Activated T-cell treated with anti-CD3 and anti-CD28 coated beads, Interleukin-2, amount 50 U/mL, for 4 hours (primary cell): Measurements from ENCODE around the gene PCSK6. TPM values are rescaled to one million over a fixed set of nuclear protein-coding genes. Genes with fewer than 3 reads are reported as not detected.
"Not testable (repeated sequence)": the region's sequence is repeated elsewhere in the genome, so short reads cannot be mapped to it uniquely, and the experiment has no call there.

ENCODE experiments used
- ATAC-seq, 2 donors: fragments of 200-7000 bp; cut with Tn5 transposase; one replicate each; pipeline ENCODE4 v1.10.0; 2021
- DNase-seq: peaks from one replicate; pipeline ENCODE4 v3.0.0-alpha.2; 2020
- H3K27me3 Mint-ChIP-seq: one replicate; pipeline ENCODE4 v1.8.0; 2021; ENCODE audit warnings: low read depth, mixed read lengths
- H3K36me3 Mint-ChIP-seq: one replicate; pipeline ENCODE4 v1.8.0; 2022; ENCODE audit warnings: mixed read lengths; ENCODE audit not compliant: insufficient read depth
- H3K4me1 Mint-ChIP-seq: one replicate; pipeline ENCODE4 v1.8.0; 2021; ENCODE audit warnings: low read depth, mixed read lengths
- H3K4me3 Mint-ChIP-seq: one replicate; pipeline ENCODE4 v1.8.0; 2021; ENCODE audit warnings: mild to moderate bottlenecking, moderate library complexity, mixed read lengths
- H3K9me3 Mint-ChIP-seq: one replicate; pipeline ENCODE4 v1.8.0; 2021; ENCODE audit warnings: mixed read lengths
- total RNA-seq, 3 donors: library from RNA; stranded (reverse); gene quantifications; one replicate each; pipeline ENCODE4 v1.2.1, GENCODE V29; 2021

PCSK6 gene
- total RNA-seq, 3 donors from 2014 or later: 0.53 to 0.83 (median 0.65) TPM

DNA sequence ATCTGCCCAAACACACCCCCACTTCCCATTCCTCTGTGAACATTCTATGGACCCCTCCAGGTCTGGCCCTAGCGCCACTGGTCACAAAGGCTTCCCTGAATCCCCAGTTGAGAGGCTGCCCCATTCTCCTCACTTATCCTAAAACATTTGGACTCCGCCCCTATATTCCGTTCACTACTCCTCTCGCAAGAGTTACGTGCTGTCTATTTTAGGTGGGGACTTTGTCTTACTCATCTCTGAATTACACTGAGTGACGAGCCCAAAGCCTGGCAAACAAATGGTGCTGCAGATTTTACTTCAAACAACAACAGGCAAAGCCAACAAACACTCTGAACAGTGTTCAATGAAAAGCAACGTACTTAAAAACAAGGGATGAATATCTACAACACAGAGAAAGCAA is 14.5 kb downstream of the PCSK6 start:
- Mint-ChIP-seq H3K4me3 (no peak overlapping the region), H3K36me3 (no peaks in the 10 kb centered on the region), H3K9me3 (no peaks in the 10 kb centered on the region), H3K27me3 (peaks cover 15% of the 10 kb centered on the region), H3K4me1 (no peaks in the 10 kb centered on the region)
- ATAC-seq: no peak
- no peak for DNase-seq

- no peak for DNase-seq
- H3K4me1 Mint-ChIP-seq: no peaks in the 10 kb centered on the region
- no peaks in the 10 kb centered on the region for H3K36me3 Mint-ChIP-seq
- peaks cover 19% of the 10 kb centered on the region for H3K27me3 Mint-ChIP-seq
- ATAC-seq: no peak
- no peaks in the 10 kb centered on the region for H3K9me3 Mint-ChIP-seq
- H3K4me3 Mint-ChIP-seq: no peak overlapping the region
Observed at GRCh38 chr15:101474233-101474632, 15.3 kb downstream of the PCSK6 start.

- Mint-ChIP-seq H3K4me3 (no peak overlapping the region), H3K4me1 (no peaks in the 10 kb centered on the region), H3K9me3 (no peaks in the 10 kb centered on the region), H3K36me3 (no peaks in the 10 kb centered on the region), H3K27me3 (peaks cover 22% of the 10 kb centered on the region)
- ATAC-seq: no peak
- no peak for DNase-seq
Observed at GRCh38 chr15:101472033-101472432, 17.5 kb downstream of the PCSK6 start.

DNA sequence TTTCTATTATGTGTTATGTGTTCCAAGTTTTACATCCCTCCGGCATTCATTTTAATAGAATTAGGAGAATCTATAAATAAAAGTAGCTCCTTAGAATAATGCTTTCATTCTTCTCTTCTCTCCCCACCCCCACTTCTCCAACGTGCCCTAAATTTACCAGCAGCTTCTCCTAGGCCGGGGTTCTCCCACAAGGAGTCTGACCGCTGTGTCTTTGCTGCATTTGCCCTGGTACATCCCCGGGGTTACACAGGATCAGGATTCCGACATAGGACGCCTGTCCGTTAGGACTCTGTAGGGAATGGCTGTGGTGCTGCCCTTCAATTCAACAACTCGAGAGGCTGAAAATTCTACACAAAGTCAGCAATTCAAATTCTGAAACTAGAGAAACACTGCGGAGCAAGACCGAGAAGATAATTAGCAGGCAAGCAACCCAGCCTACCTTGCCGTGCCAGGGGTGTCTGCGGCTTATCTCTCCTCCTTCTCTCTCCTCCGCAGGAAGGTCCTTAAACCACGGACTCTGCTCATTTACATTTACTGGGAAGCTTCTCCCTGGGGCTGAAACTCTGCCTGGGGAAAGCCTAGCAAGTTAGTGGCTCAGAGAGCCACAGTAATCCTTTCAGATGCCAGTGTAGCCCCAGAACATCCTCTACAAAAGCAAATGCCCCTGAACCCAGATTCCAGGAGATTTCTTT is 18.8 kb downstream of the PCSK6 start:
- DNase-seq: no peak
- no peaks in the 10 kb centered on the region for H3K9me3 Mint-ChIP-seq
- no peak for ATAC-seq
- no peaks in the 10 kb centered on the region for H3K36me3 Mint-ChIP-seq
- H3K4me1 Mint-ChIP-seq: no peaks in the 10 kb centered on the region
- H3K27me3 Mint-ChIP-seq: peaks cover 22% of the 10 kb centered on the region
- H3K4me3 Mint-ChIP-seq: no peak overlapping the region

DNA sequence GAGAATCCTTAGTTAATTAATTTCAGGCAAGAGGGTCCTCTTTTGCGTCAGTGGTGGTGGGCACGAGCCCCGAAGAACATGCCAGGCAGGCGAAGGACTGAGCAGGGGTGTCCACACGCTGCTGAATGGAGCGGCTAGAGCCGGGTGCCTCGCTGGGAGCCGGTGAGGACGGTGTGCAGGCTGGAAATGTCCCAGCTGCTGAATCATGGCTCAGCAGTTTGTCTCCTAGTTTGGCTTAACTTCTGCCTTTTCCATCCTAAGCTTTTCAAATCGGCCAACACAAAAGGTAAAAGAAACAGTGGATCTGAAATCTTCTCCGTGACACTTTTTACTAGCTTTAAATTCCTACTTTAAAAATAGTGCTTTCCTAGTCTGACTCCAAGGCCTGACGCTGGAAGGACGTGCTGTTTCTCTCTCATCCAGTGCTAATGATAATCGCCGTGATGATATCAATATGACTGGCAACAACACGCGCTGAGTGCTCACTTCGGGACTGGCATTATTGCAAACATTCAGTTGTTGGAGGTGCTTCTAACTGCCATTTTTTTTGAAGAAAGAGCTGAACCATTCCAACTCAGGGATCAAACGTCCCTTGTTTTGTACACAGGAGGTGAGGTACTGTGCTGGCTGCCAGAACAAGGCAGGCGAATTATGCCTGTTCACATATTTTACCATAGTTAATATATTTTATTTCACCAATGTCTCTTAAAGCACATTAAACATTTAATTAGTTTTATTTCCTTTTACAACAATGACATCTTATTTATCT is 19.8 kb downstream of the PCSK6 start:
- H3K36me3 Mint-ChIP-seq: no peaks in the 10 kb centered on the region
- ATAC-seq (no peak), DNase-seq (no peak)
- no peaks in the 10 kb centered on the region for H3K9me3 Mint-ChIP-seq
- no peak overlapping the region for H3K4me3 Mint-ChIP-seq
- H3K4me1 Mint-ChIP-seq: no peaks in the 10 kb centered on the region
- H3K27me3 Mint-ChIP-seq: peaks cover 21% of the 10 kb centered on the region

GRCh38 chr15:101466188-101466587 is 23.3 kb downstream of the PCSK6 start:
- DNase-seq: no peak
- H3K4me3 Mint-ChIP-seq: no peak overlapping the region

DNA sequence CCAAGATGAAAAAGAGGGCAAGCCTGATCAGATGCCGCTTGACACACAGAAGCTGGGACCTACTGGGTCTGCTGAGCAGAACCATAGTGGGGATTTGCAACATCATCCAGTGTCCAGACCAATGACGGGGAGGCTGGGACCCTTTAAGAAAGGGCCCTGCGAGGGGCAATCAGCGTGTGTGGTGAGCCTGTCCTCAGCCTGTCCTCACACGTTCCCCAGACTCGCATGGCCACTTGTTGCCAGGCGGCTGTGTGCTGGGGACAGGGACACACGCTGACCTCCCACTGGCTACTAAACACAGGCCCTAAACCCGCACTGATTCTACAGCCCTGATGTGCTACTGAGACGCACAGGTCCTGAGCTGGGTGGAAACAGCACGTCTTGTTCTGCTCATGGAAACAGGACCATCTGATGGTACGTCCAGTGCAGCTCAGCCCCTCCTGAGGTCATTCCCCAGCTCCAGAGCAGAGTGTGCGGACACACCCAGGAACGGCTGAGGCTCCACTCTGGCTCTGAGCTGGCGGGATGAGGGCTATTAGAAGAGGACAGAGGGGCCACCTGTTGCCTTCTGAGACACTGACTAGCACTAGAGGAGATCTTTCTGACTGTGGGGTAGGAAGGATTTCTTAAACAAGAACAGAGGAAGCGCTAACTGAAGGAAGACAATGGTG is 24.4 kb downstream of the PCSK6 start:
- Mint-ChIP-seq H3K27me3 (peaks cover 28% of the 10 kb centered on the region), H3K4me1 (peaks cover 16% of the 10 kb centered on the region), H3K4me3 (no peak overlapping the region), H3K9me3 (no peaks in the 10 kb centered on the region), H3K36me3 (no peaks in the 10 kb centered on the region)
- ATAC-seq (no peak), DNase-seq (no peak)

More at GRCh38 chr15:101466188-101466587, 23.3 kb downstream of the PCSK6 start:
- Mint-ChIP-seq H3K4me1 (peaks cover 5% of the 10 kb centered on the region), H3K9me3 (no peaks in the 10 kb centered on the region), H3K27me3 (peaks cover 27% of the 10 kb centered on the region), H3K36me3 (no peaks in the 10 kb centered on the region)
- no peak for ATAC-seq

DNA sequence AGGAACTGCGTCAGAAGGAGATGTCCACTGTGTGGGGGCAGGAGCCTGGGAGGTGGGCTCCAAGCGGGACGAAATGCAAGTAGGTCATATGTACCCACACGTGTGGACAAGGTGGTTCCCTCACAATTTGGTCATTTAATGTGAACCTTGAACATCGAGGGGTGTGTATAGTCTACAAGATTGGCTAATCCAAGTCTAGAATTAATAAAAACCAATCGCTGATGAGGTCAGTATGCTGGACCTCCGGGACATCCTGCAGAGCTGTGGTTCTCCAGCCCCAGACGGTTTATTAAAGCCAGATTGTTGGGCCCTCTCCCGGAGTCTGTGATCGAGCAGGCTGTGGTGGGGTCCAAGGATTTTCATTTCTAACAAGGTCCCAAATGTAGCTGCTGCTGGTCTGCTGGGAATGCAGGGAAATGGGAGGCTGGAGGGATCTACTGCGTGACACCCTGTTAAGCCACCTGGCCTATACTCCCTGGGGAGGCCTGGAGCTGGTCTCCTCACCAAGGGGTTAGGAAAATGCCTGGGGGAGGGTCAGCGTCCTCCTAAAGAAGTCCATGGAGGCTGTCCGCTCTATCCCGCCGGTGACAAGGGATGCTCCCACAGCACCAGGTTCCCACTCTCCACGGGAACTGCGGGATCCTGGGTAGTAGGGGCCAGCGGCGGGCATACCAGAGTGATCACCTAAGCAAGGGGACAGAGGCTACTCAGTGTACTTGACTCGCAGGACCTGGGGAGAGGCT is 25.1 kb downstream of the PCSK6 start:
- Mint-ChIP-seq H3K4me1 (peaks cover 16% of the 10 kb centered on the region), H3K36me3 (no peaks in the 10 kb centered on the region), H3K27me3 (peaks cover 26% of the 10 kb centered on the region), H3K9me3 (no peaks in the 10 kb centered on the region), H3K4me3 (no peak overlapping the region)
- no peak for DNase-seq
- ATAC-seq: no peak

DNA sequence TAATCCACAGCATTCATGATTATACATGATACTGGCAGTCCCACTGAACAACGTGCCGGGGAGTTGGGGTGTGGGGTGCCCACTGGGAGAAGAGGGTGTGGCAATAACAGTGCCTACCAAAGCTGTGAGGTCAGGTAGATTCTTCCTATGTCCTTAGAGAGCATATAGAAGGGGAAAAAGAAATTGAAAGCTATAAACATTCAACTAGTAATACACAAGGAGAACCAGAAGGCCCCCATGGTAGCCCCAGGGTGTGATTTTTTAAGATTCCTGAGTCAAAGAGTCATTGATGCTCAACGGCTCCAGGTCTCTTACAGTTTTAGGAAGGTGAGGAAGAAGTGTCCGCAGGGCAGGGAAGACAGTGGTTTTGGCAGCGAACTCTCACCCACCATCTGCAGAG is 25.8 kb downstream of the PCSK6 start:
- not testable (repeated sequence) for H3K4me3 Mint-ChIP-seq, H3K36me3 Mint-ChIP-seq, DNase-seq, ATAC-seq, H3K9me3 Mint-ChIP-seq
- Mint-ChIP-seq H3K4me1 (peaks cover 16% of the 10 kb centered on the region), H3K27me3 (peaks cover 22% of the 10 kb centered on the region)

GRCh38 chr15:101463270-101463669 is 26.2 kb downstream of the PCSK6 start:
- no peak for ATAC-seq
- Mint-ChIP-seq H3K4me1 (peaks cover 16% of the 10 kb centered on the region), H3K4me3 (no peak overlapping the region)

GRCh38 chr15:101461097-101461496 is 28.4 kb downstream of the PCSK6 start:
- no peaks in the 10 kb centered on the region for H3K36me3 Mint-ChIP-seq
- H3K4me1 Mint-ChIP-seq: peaks cover 16% of the 10 kb centered on the region
- no peak overlapping the region for H3K4me3 Mint-ChIP-seq
- peak in 1 of 2 donors; percentile 43 for ATAC-seq
- H3K9me3 Mint-ChIP-seq: no peaks in the 10 kb centered on the region
- H3K27me3 Mint-ChIP-seq: peaks cover 19% of the 10 kb centered on the region
- DNase-seq: no peak

More at GRCh38 chr15:101463270-101463669, 26.2 kb downstream of the PCSK6 start:
- DNase-seq: no peak
- Mint-ChIP-seq H3K36me3 (no peaks in the 10 kb centered on the region), H3K27me3 (peaks cover 19% of the 10 kb centered on the region), H3K9me3 (no peaks in the 10 kb centered on the region)

GRCh38 chr15:101459579-101460300 is 29.8 kb downstream of the PCSK6 start:
- Mint-ChIP-seq H3K4me1 (peaks cover 16% of the 10 kb centered on the region), H3K36me3 (no peaks in the 10 kb centered on the region)

DNA sequence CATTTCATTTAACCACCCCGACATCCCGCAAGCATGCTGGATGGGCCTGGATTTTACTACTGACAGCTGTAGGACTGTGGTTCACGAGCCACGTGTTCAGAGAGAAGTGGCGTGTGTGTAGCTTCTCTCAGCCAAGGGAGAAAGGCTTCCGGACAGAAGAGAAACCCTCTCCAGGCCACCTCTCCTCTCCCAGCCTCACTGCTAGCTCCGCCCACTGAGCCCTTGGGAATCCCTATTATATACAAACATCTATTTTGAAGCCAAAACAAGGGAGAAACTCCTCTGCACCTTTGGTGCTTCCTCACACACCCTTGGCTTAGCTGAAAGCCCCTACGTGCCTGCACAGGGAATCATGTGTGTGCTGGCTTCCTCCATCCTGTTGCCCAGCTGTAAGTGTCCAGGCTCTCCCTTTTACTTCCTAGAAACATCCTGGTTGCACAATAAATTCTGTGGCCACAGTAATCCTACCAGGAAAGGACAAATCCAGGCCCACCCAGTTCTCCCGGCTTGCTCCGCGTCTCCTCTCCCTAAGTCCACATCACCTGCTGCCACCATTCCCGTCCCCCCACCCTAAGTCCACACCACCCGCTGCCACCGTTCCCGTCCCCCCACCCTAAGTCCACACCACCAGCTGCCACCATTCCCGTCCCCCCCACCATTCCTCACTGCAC is 30.5 kb downstream of the PCSK6 start:
- ATAC-seq: no peak
- no peak for DNase-seq
- Mint-ChIP-seq H3K4me3 (no peak overlapping the region), H3K36me3 (no peaks in the 10 kb centered on the region), H3K4me1 (peaks cover 16% of the 10 kb centered on the region), H3K27me3 (peaks cover 20% of the 10 kb centered on the region), H3K9me3 (no peaks in the 10 kb centered on the region)

More at GRCh38 chr15:101459579-101460300, 29.8 kb downstream of the PCSK6 start:
- DNase-seq (no peak), ATAC-seq (no peak)
- Mint-ChIP-seq H3K27me3 (peaks cover 20% of the 10 kb centered on the region), H3K9me3 (no peaks in the 10 kb centered on the region), H3K4me3 (no peak overlapping the region)
